IPS-NIHi11 (cell line): ENCODE measurements around the gene PCDHGC5.
A peak's percentile ranks its signal among the peaks of the same experiment; 100 is the strongest.

Experiments used
- DNase-seq: peaks from one replicate; pipeline ENCODE4 v3.0.0; 2012; ENCODE audit warnings: mixed read lengths, low spot score

PCDHGC5 gene

DNA sequence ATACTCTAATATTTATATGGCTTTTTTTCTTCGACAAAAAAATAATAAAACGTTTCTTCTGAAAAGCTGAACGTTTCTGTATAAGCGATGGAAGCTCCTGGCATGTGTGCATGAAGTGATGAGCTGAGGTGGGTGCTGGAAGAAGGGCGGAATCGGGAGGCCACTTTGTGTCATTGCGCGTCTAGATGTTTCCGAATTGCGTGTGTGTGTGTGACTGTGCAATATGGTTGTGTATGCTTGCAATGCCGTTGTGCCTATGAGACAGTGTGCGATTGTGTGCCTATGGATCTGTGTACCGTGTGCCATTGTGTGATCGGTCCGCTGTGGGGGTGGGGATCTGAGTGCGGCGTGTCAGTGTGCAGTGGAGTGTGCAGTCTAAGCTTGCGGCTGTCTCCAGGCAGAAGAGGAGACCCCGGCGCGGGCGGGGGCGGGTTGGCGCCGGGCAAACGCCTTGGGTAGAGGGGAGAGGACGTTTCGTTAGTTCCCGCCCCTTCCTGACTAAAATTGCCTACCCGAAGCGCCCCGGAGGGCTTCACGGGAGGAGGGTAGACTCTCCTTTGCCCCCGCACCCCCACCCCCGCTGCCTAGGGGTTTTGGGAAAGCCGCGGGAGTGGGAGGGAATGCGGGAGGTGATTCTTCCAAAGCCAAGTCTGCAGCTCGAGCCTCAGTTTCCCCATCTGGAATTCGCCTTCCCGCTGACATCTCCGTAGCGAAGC lies 24.2 kb downstream of the PCDHGC5 start:
- DNase-seq: peak; percentile 46

DNA sequence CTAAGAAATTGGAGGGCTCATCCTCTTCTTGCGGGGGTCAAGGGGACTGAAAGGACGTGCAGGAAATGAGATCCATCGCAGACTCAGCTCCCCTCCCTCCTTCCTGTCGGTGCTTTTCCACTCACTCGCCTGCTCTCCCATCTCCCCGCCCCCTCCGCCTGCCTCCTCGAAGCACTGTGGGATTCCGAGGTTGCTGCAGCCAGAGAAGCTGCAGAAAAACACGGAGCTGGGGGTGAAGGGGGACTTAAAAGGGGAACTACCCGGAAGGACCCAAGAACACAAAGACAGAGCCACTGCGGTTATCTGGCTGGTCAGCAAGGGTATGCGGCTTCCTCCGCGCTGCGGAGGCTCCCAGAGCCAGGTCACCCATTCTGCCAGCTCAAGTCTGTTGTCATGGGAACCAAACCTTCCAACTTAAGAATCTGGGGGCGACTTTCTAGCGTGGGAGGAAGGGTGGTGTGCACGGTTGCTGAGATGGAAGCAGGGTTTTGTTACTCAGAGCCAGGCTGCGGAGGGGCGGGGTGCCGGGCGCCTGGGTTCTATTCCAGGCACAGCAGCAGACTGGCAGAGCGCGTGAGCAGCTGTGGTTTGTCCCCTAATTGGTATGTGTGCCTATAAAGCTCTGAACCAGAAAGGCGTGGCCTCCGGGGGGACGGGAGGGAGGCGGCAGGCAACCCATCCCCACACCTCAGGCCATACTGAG lies 24.9 kb downstream of the PCDHGC5 start:
- peak; percentile 66 for DNase-seq

DNA sequence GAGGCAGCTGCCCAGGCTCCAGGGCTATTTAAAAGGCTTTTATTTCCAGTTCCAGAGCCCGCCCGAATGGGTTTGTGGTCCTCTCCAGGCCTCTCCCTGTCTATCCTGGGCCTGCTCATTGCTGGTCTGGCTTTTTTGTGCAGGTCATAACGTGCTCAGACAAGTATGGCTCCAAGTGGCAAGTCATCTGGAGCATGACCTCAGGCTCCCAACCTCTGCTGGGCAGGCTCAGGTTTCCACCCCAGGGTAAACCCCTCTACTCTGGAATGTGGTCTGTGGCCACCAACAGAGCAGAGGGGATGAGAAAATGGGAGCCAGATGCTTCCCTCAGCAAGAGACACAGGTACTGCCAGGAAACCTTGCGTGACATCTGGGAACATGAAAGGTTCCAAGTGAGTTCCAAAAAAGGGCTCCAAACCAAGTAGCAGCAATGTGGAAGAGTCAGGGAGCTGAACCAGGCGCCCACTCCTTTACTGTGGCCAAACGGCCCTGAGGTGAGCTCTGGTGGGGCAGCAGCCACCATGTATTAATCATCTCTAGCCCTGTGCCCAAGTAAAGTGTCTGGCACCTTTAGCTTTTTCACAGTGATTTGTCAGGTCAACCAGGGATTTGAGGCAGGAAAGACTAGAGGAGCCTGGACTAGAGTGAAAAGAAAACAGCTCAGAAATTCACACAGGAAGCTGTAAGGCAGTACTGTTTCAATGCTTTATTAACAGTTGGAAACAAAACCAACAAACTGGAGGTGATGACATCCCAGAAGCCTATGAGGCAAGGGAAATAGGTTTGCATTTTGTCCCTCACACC lies 25.7 kb downstream of the PCDHGC5 start:
- peak; percentile 76 for DNase-seq

DNA sequence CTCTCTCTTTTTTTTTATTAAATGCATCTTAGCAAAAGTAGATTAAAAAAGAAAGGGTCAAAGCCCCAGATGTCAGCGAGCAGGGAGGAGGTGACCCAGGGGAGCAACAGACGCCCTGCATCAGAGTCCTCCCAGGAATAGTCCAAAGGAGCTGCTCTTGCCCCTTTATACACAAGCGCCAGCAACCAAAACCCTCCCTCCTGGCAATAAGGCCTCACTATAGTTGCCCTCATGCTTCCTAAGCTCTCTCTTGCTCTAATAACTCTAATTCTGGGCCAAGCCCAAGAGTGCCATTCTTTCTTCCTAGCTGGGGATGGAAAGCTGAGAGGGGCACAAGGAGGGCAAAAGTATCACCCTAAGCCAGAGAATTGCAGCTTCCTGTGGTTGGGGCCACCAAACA lies 26.3 kb downstream of the PCDHGC5 start:
- no peak for DNase-seq

DNA sequence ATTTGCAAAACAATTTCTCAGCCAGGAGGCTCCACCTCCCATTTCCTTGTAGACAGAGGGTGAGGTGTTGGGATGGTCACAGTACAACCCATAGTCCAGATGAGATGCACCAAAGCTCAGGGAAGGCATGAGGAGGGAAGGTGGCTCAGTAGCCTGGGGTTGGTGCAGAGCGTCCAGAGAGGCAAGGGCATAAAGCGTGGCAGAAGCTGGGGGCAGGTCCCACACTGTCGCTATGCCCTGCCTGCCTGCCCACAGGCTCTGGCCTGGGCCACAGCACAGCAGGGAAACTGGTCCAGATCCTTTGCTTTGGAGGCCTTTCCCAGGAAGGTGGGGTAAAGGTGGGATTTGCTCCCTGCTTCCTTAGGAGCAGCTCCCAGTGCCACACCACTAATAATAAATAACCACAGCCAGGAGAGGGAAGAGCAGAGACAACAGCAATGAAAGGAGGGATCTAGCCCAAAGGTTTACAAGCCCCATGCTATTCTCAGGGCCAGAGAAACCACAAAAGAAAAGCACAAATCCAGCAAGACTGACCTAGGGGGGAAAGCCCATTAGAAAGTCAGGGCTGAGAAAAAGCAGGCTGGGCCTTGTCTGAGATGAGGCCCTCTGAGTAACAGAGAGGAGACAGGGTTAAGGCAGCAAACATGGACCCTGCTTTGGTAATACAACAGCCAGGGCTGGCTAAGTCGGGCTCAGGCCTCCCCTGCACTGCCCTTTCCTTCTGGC lies 27.2 kb downstream of the PCDHGC5 start:
- no peak for DNase-seq

DNA sequence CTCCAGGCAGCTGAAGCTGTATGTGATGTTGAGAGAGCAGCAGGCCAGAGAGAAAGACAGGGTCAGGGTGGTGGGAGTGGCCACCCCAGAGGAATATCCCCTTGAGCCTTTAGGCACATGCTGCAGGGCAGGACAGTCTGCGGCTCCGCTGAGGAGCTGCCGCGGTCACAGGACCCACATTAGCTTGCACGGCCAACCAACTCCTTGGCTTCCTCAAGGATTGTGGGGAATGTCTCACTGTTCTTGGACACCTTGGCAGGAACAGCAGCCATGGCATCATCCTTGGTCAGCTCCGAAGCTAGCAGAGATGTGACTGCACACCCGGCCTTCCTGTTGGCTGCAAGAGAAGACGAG lies 27.8 kb downstream of the PCDHGC5 start:
- DNase-seq: no peak

DNA sequence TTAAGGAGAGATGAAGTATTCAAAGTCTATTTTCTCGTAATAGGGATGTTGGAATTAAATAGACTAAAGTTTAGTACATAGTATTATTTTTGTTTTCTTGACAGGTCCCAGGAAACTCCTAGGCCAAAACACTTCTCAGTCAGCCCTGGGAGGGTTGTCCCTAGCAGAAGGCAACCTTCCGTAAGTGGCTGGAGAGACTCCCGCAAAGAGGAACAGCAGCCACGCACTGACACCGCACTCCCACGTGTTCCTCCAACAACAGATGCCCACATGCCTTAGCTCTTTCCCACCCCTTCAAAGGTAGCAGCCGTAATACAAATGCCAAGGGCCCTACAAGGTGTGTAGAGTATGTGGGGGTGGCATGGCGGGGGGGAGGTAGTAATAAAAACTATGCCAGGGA lies 28.4 kb downstream of the PCDHGC5 start:
- DNase-seq: no peak

DNA sequence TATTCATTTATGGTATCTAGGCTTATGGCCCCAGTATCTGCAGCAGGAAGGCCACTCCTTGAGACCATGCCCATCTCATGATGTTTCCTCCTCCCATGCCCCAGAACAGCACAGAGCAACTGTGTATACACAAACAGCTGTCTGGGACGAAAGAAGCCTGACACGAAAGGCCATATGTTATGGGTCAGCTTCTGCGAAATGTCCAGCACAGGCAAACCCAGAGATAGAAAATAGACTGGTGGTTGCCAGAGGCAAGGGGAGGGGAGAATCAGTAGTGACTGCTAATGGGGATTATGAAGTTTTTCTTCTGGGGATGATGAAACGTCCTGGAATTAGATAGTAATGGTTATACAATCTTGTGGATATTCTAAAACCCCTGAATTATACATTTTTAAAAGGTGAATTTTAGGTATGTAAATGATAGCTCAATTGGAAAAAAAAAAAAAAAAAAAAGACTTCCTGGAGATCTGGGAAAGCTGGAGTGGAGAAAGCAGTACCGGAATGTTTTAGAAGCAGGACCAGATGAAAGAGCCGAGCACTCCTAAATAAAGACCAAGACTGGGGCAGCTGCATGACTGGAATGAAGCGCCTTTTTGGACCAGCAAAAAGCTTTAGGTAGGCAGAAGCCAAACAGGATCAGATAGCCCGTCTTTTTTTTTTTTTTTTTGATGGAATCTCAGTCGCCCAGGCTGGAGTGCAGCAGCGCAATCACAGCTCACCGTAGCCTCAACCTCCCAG lies 29.2 kb downstream of the PCDHGC5 start:
- DNase-seq: no peak

DNA sequence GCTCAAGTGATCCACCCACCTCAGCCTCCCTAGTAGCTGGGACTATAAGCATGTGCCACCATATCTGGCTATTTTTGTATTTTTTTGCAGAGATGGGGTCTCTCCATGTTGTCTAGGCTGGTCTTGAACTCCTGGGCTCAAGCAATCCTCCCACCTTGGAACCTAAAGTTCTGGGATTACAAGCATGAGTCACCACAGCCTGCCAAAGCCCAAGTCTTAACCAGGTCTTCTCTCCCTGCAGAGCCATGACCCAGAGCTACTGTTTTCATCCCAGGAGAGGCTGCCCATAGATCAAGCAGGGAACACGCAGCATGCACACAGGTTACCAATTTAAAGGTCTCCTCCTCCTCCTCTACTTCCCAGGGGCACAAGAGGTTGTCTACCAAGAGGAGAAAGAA lies 29.7 kb downstream of the PCDHGC5 start:
- no peak for DNase-seq

DNA sequence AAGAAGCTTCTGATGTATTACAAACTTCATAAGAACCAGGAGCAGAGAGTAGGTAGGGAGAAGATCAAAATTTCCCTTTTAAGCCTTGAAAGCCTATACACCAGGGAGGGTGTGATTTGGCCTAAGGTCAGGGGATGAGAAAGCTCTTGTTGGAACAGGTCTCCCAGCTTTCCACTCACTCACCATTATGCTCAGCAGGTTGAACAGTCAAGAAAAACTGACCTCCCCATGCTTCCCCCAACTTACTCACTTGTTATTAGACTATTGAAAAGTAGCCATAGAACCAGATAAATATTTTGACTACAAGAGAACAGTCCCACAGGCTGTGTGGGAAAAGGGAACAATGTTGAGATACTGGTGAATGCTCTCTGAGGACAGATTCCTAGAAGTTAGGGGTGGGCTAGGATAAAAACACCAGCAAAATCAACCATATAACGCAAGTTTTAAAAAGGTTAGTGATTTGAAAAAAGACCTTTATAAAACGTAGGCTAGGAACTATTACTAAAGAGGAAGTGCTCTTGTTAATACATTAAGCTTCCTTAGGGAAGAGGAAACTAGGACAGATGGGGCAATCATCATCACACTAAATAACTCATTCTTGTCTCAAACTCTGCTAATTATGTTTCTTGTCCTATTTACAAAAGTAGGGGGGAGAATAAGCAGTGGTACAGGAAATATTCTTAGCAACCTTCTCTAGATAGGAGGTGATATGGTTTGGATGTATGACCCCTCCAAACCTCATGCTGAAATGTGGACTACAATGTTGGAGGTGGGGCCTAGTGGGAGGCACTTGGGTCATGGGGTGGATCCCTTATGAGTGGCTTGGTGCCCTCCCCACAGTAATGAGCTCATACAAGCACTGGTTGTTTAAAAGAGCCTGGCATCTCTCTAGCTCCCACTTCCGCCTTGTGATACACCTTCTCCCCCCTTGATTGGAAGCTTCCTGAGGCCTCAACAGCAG lies 31.0 kb downstream of the PCDHGC5 start:
- DNase-seq: no peak

DNA sequence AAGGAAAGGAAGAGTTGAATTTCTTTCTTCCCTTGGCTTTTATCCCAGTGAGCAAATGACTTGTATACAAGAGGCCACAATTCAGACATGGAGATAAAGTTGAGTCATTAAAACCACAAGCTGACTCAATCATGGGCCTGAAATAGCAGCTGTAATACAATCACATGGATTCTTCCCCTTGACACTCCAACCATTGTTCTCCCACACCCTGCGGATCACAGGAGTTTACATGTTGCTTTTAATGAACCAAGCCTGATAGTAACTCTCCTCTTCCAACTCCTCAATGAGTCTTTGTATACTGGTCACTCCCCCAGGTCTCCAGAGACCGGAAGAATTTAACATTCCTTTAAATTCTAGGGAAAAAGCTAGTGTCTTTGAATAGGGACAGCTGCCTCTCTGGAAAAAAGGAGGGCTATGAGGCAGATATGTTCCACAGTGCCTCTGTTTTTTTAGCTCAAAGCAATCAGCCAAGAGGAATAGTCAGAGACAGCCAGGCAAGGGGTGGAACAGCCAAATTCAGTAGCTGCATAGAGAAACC lies 32.4 kb downstream of the PCDHGC5 start:
- DNase-seq: no peak

DNA sequence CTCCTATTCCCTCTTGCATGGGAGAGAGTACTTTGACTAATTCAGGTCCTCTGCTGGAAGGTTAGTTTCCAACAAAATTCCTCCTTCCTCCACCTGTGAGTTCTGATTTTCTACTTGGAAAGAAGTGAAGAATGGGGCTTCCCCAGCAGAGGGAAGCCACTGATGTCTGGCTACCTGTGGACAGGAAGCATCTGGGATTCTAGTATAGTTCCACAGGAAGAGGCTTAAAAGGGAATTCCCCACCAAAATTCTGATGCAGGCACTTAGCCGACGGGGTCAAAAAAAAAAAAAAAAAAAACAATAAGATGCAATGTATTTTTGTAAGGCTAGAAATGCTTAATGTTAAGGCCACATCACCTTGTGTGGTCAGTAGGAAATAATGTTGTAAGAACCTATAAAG lies 33.4 kb downstream of the PCDHGC5 start:
- DNase-seq: no peak

DNA sequence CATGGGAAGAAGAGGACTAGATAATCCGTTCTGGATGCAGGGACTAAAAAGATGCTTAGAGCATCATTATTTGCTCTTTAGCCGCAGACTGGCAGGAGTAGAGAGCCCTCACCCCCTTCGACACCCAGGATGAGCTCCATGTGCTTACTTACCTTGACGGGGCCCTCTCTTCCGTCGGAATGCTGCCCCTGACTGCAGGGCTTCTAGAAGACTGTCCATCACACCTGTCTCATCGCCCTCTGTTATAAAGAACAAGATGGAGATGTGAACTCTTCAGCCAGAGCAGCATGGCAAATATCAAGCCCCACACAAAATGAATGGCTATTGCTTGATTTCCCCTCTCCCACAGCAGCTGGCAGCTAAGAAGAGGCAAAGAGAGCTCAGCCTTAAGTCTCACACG lies 35.1 kb downstream of the PCDHGC5 start:
- no peak for DNase-seq

DNA sequence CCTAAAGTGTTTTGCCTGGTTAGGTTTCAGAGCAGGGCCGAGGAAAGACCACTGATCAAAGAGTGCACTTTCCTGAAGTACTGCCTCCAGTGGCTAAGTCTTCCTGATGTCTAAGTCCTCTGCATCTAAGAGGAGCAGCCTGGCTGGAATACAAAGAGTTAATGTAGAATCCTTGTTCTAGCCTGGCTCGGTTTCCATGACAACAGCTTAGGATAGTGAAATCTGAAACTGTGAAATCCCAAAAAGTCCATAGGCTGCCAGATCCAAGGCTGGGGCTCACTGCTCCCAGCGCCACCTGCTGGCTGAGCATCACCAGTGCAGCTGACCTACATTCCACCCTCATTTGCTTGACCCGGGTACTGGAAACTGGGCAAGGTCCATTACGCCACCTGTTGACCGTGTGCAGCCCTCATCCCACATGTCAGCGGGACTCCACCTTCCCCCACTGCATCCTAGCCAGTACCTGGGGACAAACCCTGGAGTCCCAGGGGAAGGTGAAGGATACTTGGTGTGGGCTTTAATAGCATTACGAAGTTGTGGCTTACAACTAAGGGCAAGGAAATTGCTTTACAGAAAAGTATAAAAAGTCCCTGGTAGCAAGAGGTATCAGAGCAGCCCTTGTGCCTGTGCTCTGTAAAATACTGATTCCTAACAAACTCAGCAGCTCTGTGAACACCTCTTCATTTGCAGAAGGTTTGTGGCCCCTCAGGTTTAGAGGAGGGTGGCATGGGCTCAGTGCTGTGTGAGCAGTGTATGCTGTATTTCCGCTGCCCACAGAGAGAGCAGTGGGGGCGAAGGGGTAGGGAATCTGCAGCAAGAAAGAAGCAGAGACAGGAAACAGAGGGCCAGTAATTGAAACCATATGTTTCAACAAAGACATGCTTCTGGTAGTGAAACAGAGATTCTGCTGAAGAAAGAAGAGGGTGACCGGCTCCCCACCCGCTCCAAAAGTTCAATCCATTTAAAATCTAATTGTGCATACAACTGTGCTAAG lies 36.0 kb downstream of the PCDHGC5 start:
- peak; percentile 94 for DNase-seq

DNA sequence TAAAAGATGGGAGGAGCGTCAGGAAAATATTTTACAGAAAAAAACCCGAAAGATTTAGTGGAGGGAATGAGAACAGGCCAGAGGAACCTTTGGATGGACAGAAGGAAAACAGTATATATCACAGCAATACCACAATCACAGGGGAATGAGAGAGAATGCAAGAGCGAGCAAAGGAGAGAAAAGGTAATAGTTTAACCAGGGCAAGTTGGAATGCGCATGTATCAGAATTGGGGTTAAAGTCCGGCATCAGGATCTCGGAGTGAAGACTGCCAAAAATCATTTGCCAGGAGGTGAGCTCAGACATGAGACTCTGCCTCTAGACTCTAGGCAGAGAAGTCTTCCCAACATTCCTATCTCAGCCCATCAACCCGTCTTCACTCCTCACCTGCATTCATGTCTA lies 36.8 kb downstream of the PCDHGC5 start:
- no peak for DNase-seq

DNA sequence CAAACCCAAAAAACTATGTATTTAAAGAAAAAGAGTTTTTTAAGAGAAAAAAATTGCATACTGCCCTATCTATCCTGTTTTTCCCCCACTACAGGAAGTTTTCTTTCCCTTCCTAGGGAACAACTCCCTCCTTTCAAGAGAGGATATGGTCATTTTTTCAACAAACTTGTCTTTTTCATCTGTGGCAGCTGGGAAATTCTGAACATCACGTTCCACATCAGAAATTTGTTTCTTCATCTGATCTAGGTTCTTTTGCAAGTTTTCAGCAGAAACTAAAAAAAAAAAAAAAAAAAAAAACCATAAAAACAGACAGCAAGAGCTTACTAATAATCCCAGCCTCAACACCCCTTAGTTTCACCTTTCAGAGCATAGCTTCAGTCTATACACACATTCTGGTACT lies 38.5 kb downstream of the PCDHGC5 start:
- DNase-seq: no peak

DNA sequence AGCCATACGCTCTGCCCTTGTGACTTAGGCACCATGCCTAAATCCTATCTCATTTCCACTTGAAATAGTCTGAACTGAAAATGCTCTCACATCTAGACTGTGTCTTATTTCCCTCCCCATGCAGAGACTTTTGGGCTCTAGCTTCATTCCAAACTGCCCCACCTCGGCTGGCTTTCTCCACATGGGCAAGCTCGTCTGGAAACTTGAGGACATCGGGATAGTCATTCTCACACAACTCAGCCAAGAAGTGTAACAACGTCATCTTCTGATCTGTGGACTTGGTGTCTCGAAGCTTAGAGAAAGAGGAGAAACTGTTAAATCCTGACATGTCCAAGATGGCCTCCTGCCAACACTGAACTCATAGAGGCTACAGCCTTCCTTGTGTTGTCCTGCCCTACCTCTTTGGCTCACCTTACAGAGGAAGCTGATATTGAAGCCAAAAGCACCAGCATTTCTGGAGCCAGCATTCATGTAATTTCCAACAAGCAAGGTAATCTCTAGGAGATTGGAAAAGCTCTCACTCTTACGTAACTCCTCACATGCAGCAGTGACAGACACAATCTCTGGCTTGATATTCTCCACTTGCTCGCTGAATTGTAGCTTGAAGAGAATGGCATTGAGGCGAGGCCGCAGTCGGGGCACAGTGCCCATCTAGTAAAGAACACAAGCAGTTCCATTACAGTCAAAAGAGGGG lies 39.6 kb downstream of the PCDHGC5 start:
- no peak for DNase-seq

DNA sequence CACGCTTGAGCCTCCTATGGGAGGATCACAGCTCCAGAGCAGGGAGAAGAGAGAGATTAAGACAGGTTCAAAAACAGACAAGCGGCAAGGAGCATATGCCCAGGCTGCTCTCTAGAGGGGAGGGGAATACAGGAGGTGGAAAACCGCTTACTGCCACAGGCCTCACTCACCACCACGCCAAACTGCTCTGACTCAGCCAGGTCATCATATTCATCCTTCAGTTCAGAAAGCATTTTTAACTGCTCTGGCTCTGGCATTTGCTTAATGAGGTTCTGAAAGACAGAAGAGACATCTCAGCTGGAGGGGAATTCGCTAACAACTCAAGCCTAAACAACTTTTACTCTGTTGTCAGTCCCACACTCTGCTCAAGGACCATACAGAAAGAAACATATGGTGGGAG lies 40.1 kb downstream of the PCDHGC5 start:
- no peak for DNase-seq
